ENCODE results near the gene CXCL16. TPM values are rescaled to one million over a fixed set of nuclear protein-coding genes. Genes with fewer than 3 reads are reported as not detected.

Gene CXCL16
- total RNA-seq, 4 donors from 2014 or later = 1.2 to 2.1 (median 1.4) TPM

DNA sequence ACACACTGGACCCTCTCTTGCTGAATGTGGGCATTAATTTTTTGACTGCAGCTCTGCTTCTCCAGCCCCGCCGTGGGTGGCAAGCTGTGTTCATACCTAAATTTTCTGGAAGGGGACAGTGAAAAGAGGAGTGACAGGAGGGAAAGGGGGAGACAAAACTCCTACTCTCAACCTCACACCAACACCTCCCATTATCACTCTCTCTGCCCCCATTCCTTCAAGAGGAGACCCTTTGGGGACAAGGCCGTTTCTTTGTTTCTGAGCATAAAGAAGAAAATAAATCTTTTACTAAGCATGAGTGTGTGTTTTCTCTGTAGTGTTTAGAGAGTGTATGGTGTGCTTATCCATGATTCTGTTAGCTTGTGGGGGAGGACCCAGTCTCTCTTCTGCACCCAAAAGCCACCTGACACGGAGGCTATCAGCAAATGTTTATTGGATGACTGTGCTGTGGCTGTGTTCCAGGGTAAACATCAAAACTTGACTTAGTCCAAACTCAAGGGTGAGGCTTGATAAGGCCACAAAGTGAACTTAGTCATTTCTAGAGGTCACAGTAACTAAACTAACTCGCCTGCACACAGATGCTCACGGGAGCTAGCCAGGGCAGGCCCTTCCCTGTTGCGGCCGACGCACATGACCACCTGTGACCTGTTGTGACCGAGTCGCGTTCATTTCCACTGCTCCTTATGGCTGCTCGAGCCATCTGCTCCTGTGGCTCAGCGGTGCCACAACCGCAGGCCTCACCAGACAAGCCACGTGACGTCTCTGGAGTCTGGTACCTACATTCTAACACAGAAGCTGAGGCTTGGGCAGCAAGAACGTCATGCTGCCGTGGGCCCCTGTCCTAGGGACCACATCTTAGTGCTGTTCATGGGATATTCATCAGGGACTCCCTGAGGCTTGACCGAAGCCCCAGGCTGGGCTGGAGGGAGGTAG is 18.3 kb downstream of the CXCL16 start:
- in situ Hi-C loops (cut with MboI; ENCODE audit: low sequenced_read_pairs in 4 of 4) (no loop called here), intact Hi-C loops (cut with DNase I; ENCODE audit: low total_unique reads) (no loop called here)
- Histone ChIP-seq H3K27ac (no peak overlapping the region), H3K9me3 (no peaks in the 10 kb centered on the region), H3K36me3 (no peaks in the 10 kb centered on the region), H3K4me1 (no peaks in the 10 kb centered on the region), H3K4me3 (no peak overlapping the region), H3K27me3 (no peaks in the 10 kb centered on the region)
- no peak for DNase-seq
- no peak for ATAC-seq
- TF ChIP-seq, protein P1, sequence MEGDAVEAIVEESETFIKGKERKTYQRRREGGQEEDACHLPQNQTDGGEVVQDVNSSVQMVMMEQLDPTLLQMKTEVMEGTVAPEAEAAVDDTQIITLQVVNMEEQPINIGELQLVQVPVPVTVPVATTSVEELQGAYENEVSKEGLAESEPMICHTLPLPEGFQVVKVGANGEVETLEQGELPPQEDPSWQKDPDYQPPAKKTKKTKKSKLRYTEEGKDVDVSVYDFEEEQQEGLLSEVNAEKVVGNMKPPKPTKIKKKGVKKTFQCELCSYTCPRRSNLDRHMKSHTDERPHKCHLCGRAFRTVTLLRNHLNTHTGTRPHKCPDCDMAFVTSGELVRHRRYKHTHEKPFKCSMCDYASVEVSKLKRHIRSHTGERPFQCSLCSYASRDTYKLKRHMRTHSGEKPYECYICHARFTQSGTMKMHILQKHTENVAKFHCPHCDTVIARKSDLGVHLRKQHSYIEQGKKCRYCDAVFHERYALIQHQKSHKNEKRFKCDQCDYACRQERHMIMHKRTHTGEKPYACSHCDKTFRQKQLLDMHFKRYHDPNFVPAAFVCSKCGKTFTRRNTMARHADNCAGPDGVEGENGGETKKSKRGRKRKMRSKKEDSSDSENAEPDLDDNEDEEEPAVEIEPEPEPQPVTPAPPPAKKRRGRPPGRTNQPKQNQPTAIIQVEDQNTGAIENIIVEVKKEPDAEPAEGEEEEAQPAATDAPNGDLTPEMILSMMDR (IDR thresholded peaks at IDR 0.05 in 4 of 5, conservative IDR thresholded peaks at IDR 0.05 in 1 of 5) = no peak
- no peak for TF ChIP-seq POLR2A (IDR thresholded peaks at IDR 0.05)

DNA sequence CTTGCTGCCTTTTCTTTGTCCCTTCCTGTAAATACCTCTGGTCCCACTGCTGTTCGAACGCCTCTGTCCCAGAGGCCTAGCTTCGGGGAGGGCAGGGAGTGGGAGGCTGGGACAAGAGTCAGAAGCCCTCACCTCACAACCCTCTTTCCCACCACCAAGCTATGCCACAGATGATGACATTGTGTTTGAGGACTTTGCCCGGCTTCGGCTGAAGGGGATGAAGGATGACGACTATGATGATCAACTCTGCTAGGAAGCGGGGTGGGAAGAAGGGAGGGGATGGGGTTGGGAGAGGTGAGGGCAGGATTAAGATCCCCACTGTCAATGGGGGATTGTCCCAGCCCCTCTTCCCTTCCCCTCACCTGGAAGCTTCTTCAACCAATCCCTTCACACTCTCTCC is 18.9 kb downstream of the CXCL16 start:
- ATAC-seq = no peak
- in situ Hi-C loops (cut with MboI; ENCODE audit: low sequenced_read_pairs in 4 of 4) (no loop called here), intact Hi-C loops (cut with DNase I; ENCODE audit: low total_unique reads) (no loop called here)
- TF ChIP-seq, protein P1 (IDR thresholded peaks at IDR 0.05 in 4 of 5, conservative IDR thresholded peaks at IDR 0.05 in 1 of 5) = no peak
- TF ChIP-seq POLR2A (IDR thresholded peaks at IDR 0.05) = no peak
- no peak for DNase-seq
- H3K4me3 ChIP-seq = no peak overlapping the region
- H3K27ac ChIP-seq = no peak overlapping the region
- H3K27me3 ChIP-seq = no peaks in the 10 kb centered on the region
- H3K9me3 ChIP-seq = no peaks in the 10 kb centered on the region
- H3K4me1 ChIP-seq = no peaks in the 10 kb centered on the region
- H3K36me3 ChIP-seq = no peaks in the 10 kb centered on the region

GRCh38 chr17:4719684-4720221 is 20.0 kb downstream of the CXCL16 start:
- in situ Hi-C loops (cut with MboI; ENCODE audit: low sequenced_read_pairs in 4 of 4) = loop anchor here in 1 of 4 donors (10.0 kb wide), 1 partner anchor 165 kb away; no protein-coding TSS in a partner anchor

DNA sequence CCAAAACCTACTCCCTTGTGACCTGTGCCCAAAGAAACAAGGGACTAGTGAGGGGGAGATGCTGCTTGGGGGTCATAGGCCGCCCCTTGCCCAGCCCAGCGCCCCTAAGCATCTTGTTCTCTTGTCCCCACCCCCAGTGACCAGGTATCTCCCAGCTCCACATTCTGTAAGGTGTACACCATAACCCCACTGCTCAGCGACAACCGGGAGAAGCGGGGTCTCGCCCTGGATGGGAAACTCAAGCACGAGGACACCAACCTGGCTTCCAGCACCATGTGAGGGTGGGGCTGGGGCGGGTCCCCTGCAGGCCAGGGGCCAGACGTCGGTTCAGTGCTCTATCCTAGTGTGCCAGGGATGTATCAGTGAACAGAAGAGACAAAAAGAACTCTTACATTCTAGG is 20.6 kb downstream of the CXCL16 start:
- Histone ChIP-seq H3K4me1 (no peaks in the 10 kb centered on the region), H3K27ac (no peak overlapping the region), H3K4me3 (no peak overlapping the region), H3K9me3 (no peaks in the 10 kb centered on the region), H3K27me3 (no peaks in the 10 kb centered on the region), H3K36me3 (no peaks in the 10 kb centered on the region)
- intact Hi-C loops (cut with DNase I; ENCODE audit: low total_unique reads) (no loop called here), in situ Hi-C loops (cut with MboI; ENCODE audit: low sequenced_read_pairs in 4 of 4) (loop anchor here in 1 of 4 donors (10.0 kb wide), 1 partner anchor 166 kb away; no protein-coding TSS in a partner anchor)
- ATAC-seq = no peak
- no peak for DNase-seq
- TF ChIP-seq, protein P1 (IDR thresholded peaks at IDR 0.05 in 4 of 5, conservative IDR thresholded peaks at IDR 0.05 in 1 of 5) = no peak
- no peak for TF ChIP-seq POLR2A (IDR thresholded peaks at IDR 0.05)

More at GRCh38 chr17:4719684-4720221, 20.0 kb downstream of the CXCL16 start:
- Histone ChIP-seq H3K36me3 (no peaks in the 10 kb centered on the region), H3K27ac (no peak overlapping the region), H3K9me3 (no peaks in the 10 kb centered on the region), H3K4me1 (no peaks in the 10 kb centered on the region), H3K27me3 (no peaks in the 10 kb centered on the region), H3K4me3 (no peak overlapping the region)
- DNase-seq = no peak
- intact Hi-C loops (cut with DNase I; ENCODE audit: low total_unique reads) = no loop called here
- ATAC-seq = no peak
- TF ChIP-seq, protein P1 (IDR thresholded peaks at IDR 0.05 in 4 of 5, conservative IDR thresholded peaks at IDR 0.05 in 1 of 5) = no peak
- no peak for TF ChIP-seq POLR2A (IDR thresholded peaks at IDR 0.05)

All from gastrocnemius medialis (tissue), 4 donors.